Measurements from ENCODE around the gene C10orf105. TPM values are rescaled to one million over a fixed set of nuclear protein-coding genes. Genes with fewer than 3 reads are reported as not detected.

The C10orf105 gene
- total and polyA plus RNA-seq, 2 donors (not counting 1 experiment from before 2014, with no cell fraction given) = under 0.01 to 0.14 TPM

DNA sequence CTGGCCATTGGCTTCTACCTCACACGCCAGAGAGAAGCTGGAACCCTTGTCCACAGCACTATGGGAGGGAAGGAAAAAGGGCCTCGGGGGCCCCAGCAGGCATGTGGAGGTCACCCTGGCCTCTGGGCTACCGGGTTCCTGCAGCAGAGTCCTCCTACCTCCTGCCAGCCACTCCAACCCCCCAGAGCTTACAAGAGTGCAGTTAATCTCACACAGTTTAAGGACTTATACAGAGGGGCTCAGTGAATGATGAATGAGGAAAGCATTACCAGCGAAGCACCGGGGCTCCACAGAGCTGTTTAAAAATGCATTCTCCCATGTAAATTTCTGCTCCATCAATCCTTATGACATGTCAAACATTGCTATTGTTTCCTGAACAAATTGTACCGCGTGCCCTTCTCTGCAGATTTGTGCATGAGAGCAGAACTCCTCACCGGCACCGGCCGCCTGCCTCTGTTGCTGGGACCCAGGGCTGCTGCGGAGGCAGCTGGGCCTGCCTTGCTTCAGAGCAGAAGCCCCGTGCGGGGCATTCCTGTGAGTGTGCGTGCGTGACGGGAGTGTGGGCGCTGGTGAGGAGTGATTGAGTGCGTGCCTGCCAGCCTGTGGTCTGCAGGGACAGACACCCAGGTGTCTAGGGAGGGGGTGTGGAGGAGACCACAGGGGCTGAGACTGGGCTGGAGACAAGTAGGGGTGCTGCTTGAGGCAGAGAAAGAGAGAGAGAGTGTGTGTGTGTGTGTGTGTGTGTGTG, 52.8 kb downstream of the C10orf105 start:
- Histone ChIP-seq H3K27ac (ENCODE audit: insufficient read depth, low read length) (no peak overlapping the region), H3K9ac (ENCODE audit: insufficient read depth, low read length) (no peak overlapping the region), H2AFZ (ENCODE audit: low read length) (no peak overlapping the region), H4K20me1 (ENCODE audit: control insufficient read depth, extremely low read depth, insufficient read depth, low read length) (no peaks in the 10 kb centered on the region), H3K27me3 (ENCODE audit: control insufficient read depth, insufficient read depth, low read length) (no peaks in the 10 kb centered on the region), H3K4me3 (replicated peaks in 1 of 4; ENCODE audit: control extremely low read depth in 1 of 4, insufficient read depth in 1 of 4, low read depth in 3 of 4, low read length in 4 of 4) (no peak overlapping the region), H3K36me3 (ENCODE audit: control insufficient read depth, insufficient read depth, low read length) (no peaks in the 10 kb centered on the region), H3K4me2 (ENCODE audit: extremely low read depth, insufficient read depth, low read length) (no peak overlapping the region), H3K9me3 (ENCODE audit: control insufficient read depth, insufficient read depth, low read depth, low read length) (no peaks in the 10 kb centered on the region), H3K4me1 (ENCODE audit: control insufficient read depth, extremely low read depth, insufficient read depth, low read length) (no peaks in the 10 kb centered on the region), H3K79me2 (ENCODE audit: control insufficient read depth, insufficient read depth, low read length) (no peaks in the 10 kb centered on the region)
- no peak for TF ChIP-seq EZH2 (IDR thresholded peaks at IDR 0.05; ENCODE audit: low read length, missing control alignments)
- TF ChIP-seq, protein P1, sequence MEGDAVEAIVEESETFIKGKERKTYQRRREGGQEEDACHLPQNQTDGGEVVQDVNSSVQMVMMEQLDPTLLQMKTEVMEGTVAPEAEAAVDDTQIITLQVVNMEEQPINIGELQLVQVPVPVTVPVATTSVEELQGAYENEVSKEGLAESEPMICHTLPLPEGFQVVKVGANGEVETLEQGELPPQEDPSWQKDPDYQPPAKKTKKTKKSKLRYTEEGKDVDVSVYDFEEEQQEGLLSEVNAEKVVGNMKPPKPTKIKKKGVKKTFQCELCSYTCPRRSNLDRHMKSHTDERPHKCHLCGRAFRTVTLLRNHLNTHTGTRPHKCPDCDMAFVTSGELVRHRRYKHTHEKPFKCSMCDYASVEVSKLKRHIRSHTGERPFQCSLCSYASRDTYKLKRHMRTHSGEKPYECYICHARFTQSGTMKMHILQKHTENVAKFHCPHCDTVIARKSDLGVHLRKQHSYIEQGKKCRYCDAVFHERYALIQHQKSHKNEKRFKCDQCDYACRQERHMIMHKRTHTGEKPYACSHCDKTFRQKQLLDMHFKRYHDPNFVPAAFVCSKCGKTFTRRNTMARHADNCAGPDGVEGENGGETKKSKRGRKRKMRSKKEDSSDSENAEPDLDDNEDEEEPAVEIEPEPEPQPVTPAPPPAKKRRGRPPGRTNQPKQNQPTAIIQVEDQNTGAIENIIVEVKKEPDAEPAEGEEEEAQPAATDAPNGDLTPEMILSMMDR (conservative IDR thresholded peaks at IDR 0.05 in 1 of 2, IDR thresholded peaks at IDR 0.05 in 1 of 2; ENCODE audit: low read depth in 1 of 2, low read length in 2 of 2) = no peak
- peak in 1 of 2 donors; percentile 23 for DNase-seq (ENCODE audit: low read depth in 2 of 2)

DNA sequence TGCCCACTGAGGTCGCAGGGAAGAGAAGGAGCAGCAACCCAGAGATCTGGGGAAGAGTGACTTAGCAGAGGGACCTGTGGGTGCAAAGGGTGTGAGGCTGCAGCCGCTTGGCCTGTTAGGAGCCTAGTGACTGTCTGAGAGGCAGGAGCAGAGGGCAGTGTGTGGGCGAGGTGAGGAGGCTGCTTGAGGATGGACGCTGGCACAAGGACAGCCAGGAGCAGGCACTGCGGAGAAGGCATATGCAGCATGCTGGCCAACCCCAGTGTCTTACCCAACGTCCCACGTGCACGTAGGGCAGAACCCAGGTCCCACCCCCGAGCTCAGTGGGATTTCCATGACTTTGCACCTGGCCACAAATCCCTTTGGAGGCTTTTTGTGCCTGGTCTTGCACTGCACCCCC, 54.1 kb downstream of the C10orf105 start:
- Histone ChIP-seq H3K36me3 (ENCODE audit: control insufficient read depth, insufficient read depth, low read length) (no peaks in the 10 kb centered on the region), H3K27ac (ENCODE audit: insufficient read depth, low read length) (no peak overlapping the region), H3K4me3 (replicated peaks in 1 of 4; ENCODE audit: control extremely low read depth in 1 of 4, insufficient read depth in 1 of 4, low read depth in 3 of 4, low read length in 4 of 4) (no peak overlapping the region), H3K27me3 (ENCODE audit: control insufficient read depth, insufficient read depth, low read length) (no peaks in the 10 kb centered on the region), H3K4me1 (ENCODE audit: control insufficient read depth, extremely low read depth, insufficient read depth, low read length) (no peaks in the 10 kb centered on the region), H3K9ac (ENCODE audit: insufficient read depth, low read length) (no peak overlapping the region), H2AFZ (ENCODE audit: low read length) (no peak overlapping the region), H3K9me3 (ENCODE audit: control insufficient read depth, insufficient read depth, low read depth, low read length) (no peaks in the 10 kb centered on the region), H3K79me2 (ENCODE audit: control insufficient read depth, insufficient read depth, low read length) (no peaks in the 10 kb centered on the region), H3K4me2 (ENCODE audit: extremely low read depth, insufficient read depth, low read length) (no peak overlapping the region), H4K20me1 (ENCODE audit: control insufficient read depth, extremely low read depth, insufficient read depth, low read length) (no peaks in the 10 kb centered on the region)
- DNase-seq (ENCODE audit: low read depth in 2 of 2) = no peak
- TF ChIP-seq, protein P1 (conservative IDR thresholded peaks at IDR 0.05 in 1 of 2, IDR thresholded peaks at IDR 0.05 in 1 of 2; ENCODE audit: low read depth in 1 of 2, low read length in 2 of 2) = no peak
- no peak for TF ChIP-seq EZH2 (IDR thresholded peaks at IDR 0.05; ENCODE audit: low read length, missing control alignments)

DNA sequence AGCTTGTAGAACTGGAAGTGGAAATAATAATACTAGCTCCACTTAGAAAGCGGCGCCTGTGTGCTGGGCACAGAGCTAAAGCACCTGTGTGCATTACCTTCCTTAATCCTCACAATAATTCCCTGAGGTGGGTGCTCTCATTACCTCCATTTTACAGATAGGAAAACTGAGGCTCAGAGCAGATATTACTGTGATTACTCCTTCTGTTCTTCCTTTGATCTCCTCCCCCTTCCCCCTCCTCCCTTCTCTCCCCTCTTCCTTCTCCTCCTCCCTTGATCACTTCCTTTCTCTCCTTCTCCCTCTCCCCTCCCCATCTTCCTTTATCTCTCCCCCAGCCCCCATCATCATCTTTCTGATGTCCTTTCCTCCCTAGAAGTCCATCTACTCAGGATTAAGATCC, 55.0 kb downstream of the C10orf105 start:
- Histone ChIP-seq H4K20me1 (ENCODE audit: control insufficient read depth, extremely low read depth, insufficient read depth, low read length) (no peaks in the 10 kb centered on the region), H3K36me3 (ENCODE audit: control insufficient read depth, insufficient read depth, low read length) (no peaks in the 10 kb centered on the region), H3K9ac (ENCODE audit: insufficient read depth, low read length) (no peak overlapping the region), H3K4me2 (ENCODE audit: extremely low read depth, insufficient read depth, low read length) (no peak overlapping the region), H2AFZ (ENCODE audit: low read length) (no peak overlapping the region), H3K4me1 (ENCODE audit: control insufficient read depth, extremely low read depth, insufficient read depth, low read length) (no peaks in the 10 kb centered on the region), H3K27me3 (ENCODE audit: control insufficient read depth, insufficient read depth, low read length) (no peaks in the 10 kb centered on the region), H3K9me3 (ENCODE audit: control insufficient read depth, insufficient read depth, low read depth, low read length) (no peaks in the 10 kb centered on the region), H3K4me3 (replicated peaks in 1 of 4; ENCODE audit: control extremely low read depth in 1 of 4, insufficient read depth in 1 of 4, low read depth in 3 of 4, low read length in 4 of 4) (no peak overlapping the region), H3K27ac (ENCODE audit: insufficient read depth, low read length) (no peak overlapping the region), H3K79me2 (ENCODE audit: control insufficient read depth, insufficient read depth, low read length) (no peaks in the 10 kb centered on the region)
- TF ChIP-seq EZH2 (IDR thresholded peaks at IDR 0.05; ENCODE audit: low read length, missing control alignments) = no peak
- TF ChIP-seq, protein P1 (conservative IDR thresholded peaks at IDR 0.05 in 1 of 2, IDR thresholded peaks at IDR 0.05 in 1 of 2; ENCODE audit: low read depth in 1 of 2, low read length in 2 of 2) = no peak
- no peak for DNase-seq (ENCODE audit: low read depth in 2 of 2)

All from fibroblast of lung (primary cell).